Esophagus squamous epithelium (tissue), 5 donors: ENCODE measurements around the gene TMEM150B. TPM values are rescaled to one million over a fixed set of nuclear protein-coding genes. Genes with fewer than 3 reads are reported as not detected.

Source experiments
- DNase-seq: peaks from one replicate; lab custom pipeline; 2025; lab: John Stamatoyannopoulos, UW
- H3K27ac ChIP-seq, 4 donors: fragments of 200-600 bp; sonication (generic); one replicate each; pipeline ENCODE4 v1.5.1; 2016 to 2019; ENCODE audit warnings: mild to moderate bottlenecking in 1 of 4
- H3K27me3 ChIP-seq, 4 donors: fragments of 200-600 bp; sonication (generic); 1 replicate in 3 of 4; 2 replicates in 1 of 4; pipeline versions ENCODE4 v1.5.1 to v1.6.0; 2017 to 2021; ENCODE audit warnings: antibody characterized with exemption in 1 of 4
- H3K36me3 ChIP-seq, 3 donors: fragments of 200-600 bp; sonication (generic); one replicate each; pipeline ENCODE4 v1.5.1; 2016 to 2019
- H3K4me1 ChIP-seq, 3 donors: fragments of 200-600 bp; sonication (generic); one replicate each; pipeline ENCODE4 v1.5.1; 2017 to 2019
- H3K4me3 ChIP-seq, 4 donors: fragments of 200-600 bp; sonication (generic); 1 replicate in 3 of 4; 2 replicates in 1 of 4; pipeline ENCODE4 v1.5.1; 2016 to 2019; ENCODE audit warnings: mild to moderate bottlenecking in 2 of 4, moderate library complexity in 1 of 4
- H3K9me3 ChIP-seq, 3 donors: fragments of 200-600 bp; sonication (generic); one replicate each; pipeline ENCODE4 v1.5.1; 2016 to 2019
- POLR2A ChIP-seq, 4 donors: fragments of 450-650 bp; IDR thresholded peaks; one replicate each; pipeline ENCODE4 v1.6.1; 2017; ENCODE audit warnings: antibody characterized with exemption in 4 of 4, mild to moderate bottlenecking in 4 of 4, moderate library complexity in 3 of 4
- WGBS, 2 donors: methylation state at CpG; one replicate each; pipeline ENCODE4 v1.1.5; 2018; 5-methylcytosine and 5-hydroxymethylcytosine counted together
- intact Hi-C: fragments of 100-400 bp; cut with DNase I; formaldehyde crosslinking; loops from one replicate; pipeline ENCODE4 v1.15.0; 2022
- total RNA-seq, 4 donors: library from RNA; depleted of rRNA; stranded (reverse); fragments of >200 nt; gene quantifications; one replicate each; pipeline ENCODE4 v1.1.0, GENCODE V29; 2016
- TF ChIP-seq, protein P1 (sequence below), 6 experiments: fragments of 450-650 bp in 4 of 6; fragments of 200-600 bp in 2 of 6; sonication (generic) in 2 of 6; IDR thresholded peaks; one replicate each; pipeline ENCODE4 v1.5.1; 2016 to 2019; ENCODE audit warnings: antibody characterized with exemption in 6 of 6, mild to moderate bottlenecking in 4 of 6, moderate library complexity in 4 of 6
- donor health status: DM: yes; HTN: yes; CAD: no.

TMEM150B gene
- total RNA-seq, 4 donors from 2014 or later: 1.7 TPM; not detected in 3

DNA sequence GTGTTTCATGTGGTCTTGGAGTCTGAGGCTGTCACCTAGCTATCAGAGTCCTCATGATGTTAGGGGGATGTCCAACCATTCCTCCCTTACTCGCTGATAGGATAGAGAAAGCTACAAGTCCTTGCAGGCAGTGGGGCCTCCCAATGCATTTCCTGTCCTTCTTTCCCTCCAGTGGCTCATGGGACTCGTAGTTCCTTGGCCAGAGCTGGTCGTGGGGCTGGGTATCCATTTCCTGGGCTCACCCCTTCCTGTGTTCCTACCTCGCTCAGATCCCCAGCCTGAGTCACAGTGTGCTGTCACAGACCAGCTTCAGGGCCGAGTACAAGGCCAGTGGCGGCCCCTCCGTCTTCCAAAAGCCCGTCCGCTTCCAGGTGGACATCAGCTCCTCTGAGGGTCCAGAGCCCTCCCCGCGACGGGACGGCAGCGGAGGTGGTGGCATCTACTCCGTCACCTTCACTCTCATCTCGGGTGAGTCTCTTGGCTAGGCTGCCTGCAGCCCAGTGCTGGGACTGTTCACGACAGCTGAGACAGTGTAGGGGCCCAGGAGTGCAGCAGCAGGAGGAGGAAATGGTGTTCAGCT is 19.1 kb downstream of the TMEM150B start:
- intact Hi-C loops: loop anchor here (10.0 kb wide), 1 partner anchor 69 kb away; the partner anchor contains the start of genes IL11 and TMEM190
- TF ChIP-seq, protein P1, sequence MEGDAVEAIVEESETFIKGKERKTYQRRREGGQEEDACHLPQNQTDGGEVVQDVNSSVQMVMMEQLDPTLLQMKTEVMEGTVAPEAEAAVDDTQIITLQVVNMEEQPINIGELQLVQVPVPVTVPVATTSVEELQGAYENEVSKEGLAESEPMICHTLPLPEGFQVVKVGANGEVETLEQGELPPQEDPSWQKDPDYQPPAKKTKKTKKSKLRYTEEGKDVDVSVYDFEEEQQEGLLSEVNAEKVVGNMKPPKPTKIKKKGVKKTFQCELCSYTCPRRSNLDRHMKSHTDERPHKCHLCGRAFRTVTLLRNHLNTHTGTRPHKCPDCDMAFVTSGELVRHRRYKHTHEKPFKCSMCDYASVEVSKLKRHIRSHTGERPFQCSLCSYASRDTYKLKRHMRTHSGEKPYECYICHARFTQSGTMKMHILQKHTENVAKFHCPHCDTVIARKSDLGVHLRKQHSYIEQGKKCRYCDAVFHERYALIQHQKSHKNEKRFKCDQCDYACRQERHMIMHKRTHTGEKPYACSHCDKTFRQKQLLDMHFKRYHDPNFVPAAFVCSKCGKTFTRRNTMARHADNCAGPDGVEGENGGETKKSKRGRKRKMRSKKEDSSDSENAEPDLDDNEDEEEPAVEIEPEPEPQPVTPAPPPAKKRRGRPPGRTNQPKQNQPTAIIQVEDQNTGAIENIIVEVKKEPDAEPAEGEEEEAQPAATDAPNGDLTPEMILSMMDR (IDR thresholded peaks at IDR 0.05): no peak
- no peak for TF ChIP-seq POLR2A (IDR thresholded peaks at IDR 0.05)
- H3K27me3 ChIP-seq: no peaks in the 10 kb centered on the region
- no peak overlapping the region for H3K27ac ChIP-seq
- no peak for DNase-seq
- peaks cover 9 to 11% (median 10%) of the 10 kb centered on the region in 3 donors for H3K4me1 ChIP-seq
- 86 to 90% methylated on average over 6 to 16 of the region's 17 CpGs for WGBS, 2 donors
- no peaks in the 10 kb centered on the region for H3K9me3 ChIP-seq
- no peak overlapping the region for H3K4me3 ChIP-seq
- H3K36me3 ChIP-seq: peaks cover 0 to 8% (median 0%) of the 10 kb centered on the region in 3 donors

DNA sequence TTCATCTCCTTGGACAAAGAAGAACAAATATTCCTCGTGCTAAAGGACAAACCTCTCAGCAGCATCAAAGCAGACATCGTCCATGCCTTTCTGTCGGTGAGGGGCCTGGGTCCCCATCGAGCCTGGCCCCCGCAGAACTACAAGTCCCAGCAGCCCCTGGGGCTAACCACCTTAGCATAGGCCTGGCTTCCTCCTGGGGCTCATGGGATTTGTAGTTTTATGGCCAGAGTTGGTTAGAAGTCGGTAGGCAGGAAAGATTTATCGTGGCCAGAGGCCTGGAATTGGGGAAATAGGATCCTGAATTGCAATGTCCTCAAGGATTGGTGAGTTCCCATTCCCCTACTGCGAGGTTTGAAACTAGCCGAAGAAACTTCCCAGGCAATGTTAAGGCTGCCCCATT is 19.6 kb downstream of the TMEM150B start:
- DNase-seq: no peak
- Histone ChIP-seq H3K4me3 (no peak overlapping the region), H3K4me1 (peaks cover 9 to 11% (median 10%) of the 10 kb centered on the region in 3 donors), H3K36me3 (peaks cover 0 to 8% (median 0%) of the 10 kb centered on the region in 3 donors), H3K9me3 (no peaks in the 10 kb centered on the region), H3K27ac (no peak overlapping the region), H3K27me3 (no peaks in the 10 kb centered on the region)
- TF ChIP-seq POLR2A (IDR thresholded peaks at IDR 0.05): no peak
- TF ChIP-seq, protein P1 (IDR thresholded peaks at IDR 0.05): no peak
- 56 to 78% methylated on average over 5 to 7 of the region's 9 CpGs for WGBS, 2 donors
- intact Hi-C loops: loop anchor here (10.0 kb wide), 1 partner anchor 69 kb away; the partner anchor contains the start of genes IL11 and TMEM190

DNA sequence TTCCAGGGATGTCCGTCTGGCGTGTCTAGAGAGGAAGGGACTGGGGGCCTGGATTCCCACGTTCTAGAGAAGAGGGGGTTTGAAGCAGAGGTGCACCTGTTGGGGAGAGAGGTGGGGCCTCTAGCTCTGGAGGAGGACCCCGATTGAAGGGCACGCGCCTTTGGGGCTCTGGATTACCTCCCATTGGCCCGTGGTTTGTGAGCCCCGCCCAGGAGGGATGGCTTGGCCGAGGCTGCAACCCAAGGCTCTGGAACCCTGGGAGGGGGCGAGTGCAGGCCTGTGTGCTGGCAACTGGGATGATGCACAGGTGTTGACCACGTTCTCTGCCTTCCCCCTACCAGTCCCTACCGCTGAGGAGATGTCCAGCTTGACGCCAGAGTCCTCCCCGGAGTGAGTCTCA is 20.2 kb downstream of the TMEM150B start:
- Histone ChIP-seq H3K4me1 (peaks cover 9 to 11% (median 10%) of the 10 kb centered on the region in 3 donors), H3K27ac (no peak overlapping the region), H3K4me3 (no peak overlapping the region), H3K9me3 (no peaks in the 10 kb centered on the region), H3K27me3 (no peaks in the 10 kb centered on the region), H3K36me3 (peaks cover 0 to 8% (median 0%) of the 10 kb centered on the region in 3 donors)
- intact Hi-C loops: loop anchor here (10.0 kb wide), 1 partner anchor 70 kb away; the partner anchor contains the start of genes IL11 and TMEM190
- no peak for TF ChIP-seq POLR2A (IDR thresholded peaks at IDR 0.05)
- TF ChIP-seq, protein P1 (IDR thresholded peaks at IDR 0.05): no peak
- DNase-seq: no peak
- WGBS, 2 donors: 80% methylated on average over 9 of the region's 14 CpGs; no CpG with 5 or more reads in 1 of the 2 donors

DNA sequence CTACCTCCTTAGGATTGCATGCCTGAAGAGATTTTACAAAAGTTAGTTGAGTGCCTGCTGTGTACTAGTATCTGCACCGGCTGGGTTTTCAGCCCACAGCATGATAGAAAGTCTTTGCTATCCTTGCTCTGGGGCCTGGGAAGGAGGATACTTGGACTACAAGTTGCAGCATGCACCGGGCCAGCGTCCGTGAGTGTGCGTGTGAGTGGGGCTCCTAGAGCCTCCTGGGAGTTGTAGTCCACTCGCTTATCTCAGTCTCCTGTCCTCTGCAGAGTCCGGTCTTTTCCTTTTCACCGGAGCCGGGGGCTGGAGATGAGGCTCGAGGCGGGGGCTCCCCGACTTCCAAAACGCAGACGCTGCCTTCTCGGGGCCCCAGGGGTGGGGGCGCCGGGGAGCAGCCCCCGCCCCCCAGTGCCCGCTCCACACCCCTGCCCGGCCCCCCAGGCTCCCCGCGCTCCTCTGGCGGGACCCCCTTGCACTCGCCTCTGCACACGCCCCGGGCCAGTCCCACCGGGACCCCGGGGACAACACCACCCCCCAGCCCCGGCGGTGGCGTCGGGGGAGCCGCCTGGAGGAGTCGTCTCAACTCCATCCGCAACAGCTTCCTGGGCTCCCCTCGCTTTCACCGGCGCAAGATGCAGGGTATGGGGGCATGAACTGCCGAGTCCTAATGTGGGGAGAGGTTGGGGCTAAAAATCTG is 20.7 kb downstream of the TMEM150B start:
- Histone ChIP-seq H3K4me3 (no peak overlapping the region), H3K9me3 (no peaks in the 10 kb centered on the region), H3K36me3 (peaks cover 0 to 8% (median 0%) of the 10 kb centered on the region in 3 donors), H3K4me1 (peaks cover 9 to 11% (median 10%) of the 10 kb centered on the region in 3 donors), H3K27me3 (no peaks in the 10 kb centered on the region), H3K27ac (no peak overlapping the region)
- no peak for DNase-seq
- 75 to 78% methylated on average over 5 to 6 of the region's 39 CpGs for WGBS, 2 donors
- no peak for TF ChIP-seq POLR2A (IDR thresholded peaks at IDR 0.05)
- TF ChIP-seq, protein P1 (IDR thresholded peaks at IDR 0.05): no peak
- intact Hi-C loops: loop anchor here (10.0 kb wide), 1 partner anchor 70 kb away; the partner anchor contains the start of genes IL11 and TMEM190

DNA sequence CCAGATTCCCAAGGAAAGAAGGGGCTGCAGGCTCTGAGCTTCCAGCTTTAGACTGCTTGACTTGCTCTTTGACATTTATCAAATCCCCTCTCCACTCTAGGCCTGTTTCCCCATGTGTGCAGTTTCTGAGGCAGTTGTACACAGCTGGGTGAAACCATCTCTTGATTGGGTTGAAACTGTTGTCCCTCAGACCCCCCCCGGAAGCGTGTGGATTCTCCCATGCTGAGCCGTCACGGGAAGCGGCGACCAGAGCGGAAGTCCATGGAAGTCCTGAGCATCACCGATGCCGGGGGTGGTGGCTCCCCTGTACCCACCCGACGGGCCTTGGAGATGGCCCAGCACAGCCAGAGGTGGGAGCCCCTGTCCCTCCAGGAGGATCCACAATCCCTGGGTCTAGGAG is 21.7 kb downstream of the TMEM150B start:
- TF ChIP-seq, protein P1 (IDR thresholded peaks at IDR 0.05): no peak
- TF ChIP-seq POLR2A (IDR thresholded peaks at IDR 0.05): no peak
- Histone ChIP-seq H3K27me3 (no peaks in the 10 kb centered on the region), H3K27ac (no peak overlapping the region), H3K4me3 (no peak overlapping the region), H3K9me3 (no peaks in the 10 kb centered on the region), H3K36me3 (peaks cover 0 to 8% (median 0%) of the 10 kb centered on the region in 3 donors), H3K4me1 (peaks cover 9 to 11% (median 10%) of the 10 kb centered on the region in 3 donors)
- intact Hi-C loops: loop anchor here (10.0 kb wide), 1 partner anchor 71 kb away; the partner anchor contains the start of genes IL11 and TMEM190
- DNase-seq: no peak
- 95 to 100% methylated on average over 1 to 11 of the region's 11 CpGs for WGBS, 2 donors
